A549 (cell line): ENCODE data around the gene AKR1C3.
"Not testable (repeated sequence)": the region's sequence is repeated elsewhere in the genome, so short reads cannot be mapped to it uniquely, and the experiment has no call there.

Experiments used
- BHLHE40 ChIP-seq: IDR thresholded peaks from 2 replicates; pipeline ENCODE4 v1.6.1; 2012; ENCODE audit warnings: low read depth, low read length, inconsistent platforms
- CBX8 ChIP-seq: fragments of 200-600 bp; sonication (generic); IDR thresholded peaks from 2 replicates; pipeline ENCODE4 v1.6.1; 2016
- GATA3 ChIP-seq: IDR thresholded peaks from 2 replicates; pipeline ENCODE4 v1.6.1; 2012; ENCODE audit warnings: borderline replicate concordance
- JUNB ChIP-seq: fragments of >200 bp; sonication (Bioruptor Twin); formaldehyde crosslinking; IDR thresholded peaks from 2 replicates; pipeline ENCODE4 v1.6.1; 2016
- MAZ ChIP-seq: fragments of 150-350 bp; IDR thresholded peaks from 2 replicates; pipeline ENCODE4 v1.6.1; 2014; ENCODE audit warnings: antibody characterized with exemption, low read depth, low read length, borderline replicate concordance
- PHF8 ChIP-seq: fragments of 200-600 bp; sonication (generic); IDR thresholded peaks from 2 replicates; pipeline ENCODE4 v1.6.1; 2016; ENCODE audit warnings: low read depth, mild to moderate bottlenecking, antibody characterized with exemption, moderate library complexity, borderline replicate concordance
- POLR2A ChIP-seq: IDR thresholded peaks from 2 replicates; pipeline ENCODE4 v1.6.1; 2012; ENCODE audit warnings: mild to moderate bottlenecking, low read length
- RAD21 ChIP-seq, 2 experiments: fragments of >200 bp in 1 of 2; sonication (Bioruptor Twin) in 1 of 2; formaldehyde crosslinking in 1 of 2; IDR thresholded peaks in 1 of 2; conservative IDR thresholded peaks in 1 of 2; 2 replicates in 1 of 2; 3 replicates in 1 of 2; pipeline ENCODE4 v1.6.1; 2012 to 2018; ENCODE audit warnings: inconsistent platforms in 1 of 2
- RARB ChIP-seq: fragments of 250-450 bp; sonication (Bioruptor Pico); IDR thresholded peaks from 2 replicates; pipeline ENCODE4 v1.8.0; 2021; ENCODE audit warnings: mild to moderate bottlenecking, moderate library complexity
- RFX5 ChIP-seq: fragments of 450-650 bp; IDR thresholded peaks from 2 replicates; pipeline ENCODE4 v1.7.1; 2014; ENCODE audit warnings: antibody characterized with exemption, mild to moderate bottlenecking, moderate library complexity
- ZNF302 ChIP-seq: fragments of 250-450 bp; sonication (Bioruptor Pico); IDR thresholded peaks from 2 replicates; pipeline ENCODE4 v1.9.0; 2021; ENCODE audit warnings: inconsistent platforms, mild to moderate bottlenecking, moderate library complexity
- TF ChIP-seq, protein P1 (sequence below): fragments of >200 bp; sonication (Bioruptor Twin); formaldehyde crosslinking; IDR thresholded peaks from 3 replicates; pipeline ENCODE4 v1.5.1; 2016
- TF ChIP-seq, protein P2 (sequence below): fragments of 250-450 bp; sonication (Bioruptor Pico); IDR thresholded peaks from 2 replicates; pipeline ENCODE4 v1.5.0; 2021; ENCODE audit warnings: mild to moderate bottlenecking, moderate library complexity, borderline replicate concordance

DNA sequence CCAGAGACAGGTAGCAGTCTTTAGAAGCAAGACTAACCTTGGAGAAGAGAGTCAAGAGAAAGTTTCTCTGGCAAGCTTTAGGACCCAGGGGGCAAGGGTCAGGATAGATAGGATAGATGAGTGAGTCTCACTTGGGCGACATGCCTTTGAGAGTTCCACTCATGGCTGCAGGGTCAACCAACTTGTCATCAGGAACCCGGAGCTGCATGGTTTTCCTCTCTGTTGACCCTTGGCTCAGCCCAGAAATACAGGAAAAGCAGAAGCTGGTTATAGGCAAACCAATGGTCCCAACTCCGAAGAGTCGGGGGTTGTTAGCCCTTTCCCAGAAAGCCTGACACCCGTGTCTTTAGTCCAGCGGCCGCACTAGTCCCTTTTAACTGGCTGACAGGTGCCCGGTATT is 34.9 kb upstream of the AKR1C3 start:
- TF ChIP-seq, protein P1, sequence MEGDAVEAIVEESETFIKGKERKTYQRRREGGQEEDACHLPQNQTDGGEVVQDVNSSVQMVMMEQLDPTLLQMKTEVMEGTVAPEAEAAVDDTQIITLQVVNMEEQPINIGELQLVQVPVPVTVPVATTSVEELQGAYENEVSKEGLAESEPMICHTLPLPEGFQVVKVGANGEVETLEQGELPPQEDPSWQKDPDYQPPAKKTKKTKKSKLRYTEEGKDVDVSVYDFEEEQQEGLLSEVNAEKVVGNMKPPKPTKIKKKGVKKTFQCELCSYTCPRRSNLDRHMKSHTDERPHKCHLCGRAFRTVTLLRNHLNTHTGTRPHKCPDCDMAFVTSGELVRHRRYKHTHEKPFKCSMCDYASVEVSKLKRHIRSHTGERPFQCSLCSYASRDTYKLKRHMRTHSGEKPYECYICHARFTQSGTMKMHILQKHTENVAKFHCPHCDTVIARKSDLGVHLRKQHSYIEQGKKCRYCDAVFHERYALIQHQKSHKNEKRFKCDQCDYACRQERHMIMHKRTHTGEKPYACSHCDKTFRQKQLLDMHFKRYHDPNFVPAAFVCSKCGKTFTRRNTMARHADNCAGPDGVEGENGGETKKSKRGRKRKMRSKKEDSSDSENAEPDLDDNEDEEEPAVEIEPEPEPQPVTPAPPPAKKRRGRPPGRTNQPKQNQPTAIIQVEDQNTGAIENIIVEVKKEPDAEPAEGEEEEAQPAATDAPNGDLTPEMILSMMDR: not testable (repeated sequence)
- TF ChIP-seq POLR2A; PHF8; RFX5; CBX8; BHLHE40; ZNF302 (CRISPR knock-in tag); RAD21 (conservative IDR thresholded peaks at IDR 0.05 in 1 of 2, IDR thresholded peaks at IDR 0.05 in 1 of 2); GATA3; RARB (CRISPR knock-in tag); JUNB; MAZ: not testable (repeated sequence)
- TF ChIP-seq, protein P2, sequence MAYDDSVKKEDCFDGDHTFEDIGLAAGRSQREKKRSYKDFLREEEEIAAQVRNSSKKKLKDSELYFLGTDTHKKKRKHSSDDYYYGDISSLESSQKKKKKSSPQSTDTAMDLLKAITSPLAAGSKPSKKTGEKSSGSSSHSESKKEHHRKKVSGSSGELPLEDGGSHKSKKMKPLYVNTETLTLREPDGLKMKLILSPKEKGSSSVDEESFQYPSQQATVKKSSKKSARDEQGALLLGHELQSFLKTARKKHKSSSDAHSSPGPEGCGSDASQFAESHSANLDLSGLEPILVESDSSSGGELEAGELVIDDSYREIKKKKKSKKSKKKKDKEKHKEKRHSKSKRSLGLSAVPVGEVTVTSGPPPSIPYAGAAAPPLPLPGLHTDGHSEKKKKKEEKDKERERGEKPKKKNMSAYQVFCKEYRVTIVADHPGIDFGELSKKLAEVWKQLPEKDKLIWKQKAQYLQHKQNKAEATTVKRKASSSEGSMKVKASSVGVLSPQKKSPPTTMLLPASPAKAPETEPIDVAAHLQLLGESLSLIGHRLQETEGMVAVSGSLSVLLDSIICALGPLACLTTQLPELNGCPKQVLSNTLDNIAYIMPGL (CRISPR knock-in tag): not testable (repeated sequence)
